ENCODE results near the gene RXRA. TPM values are rescaled to one million over a fixed set of nuclear protein-coding genes. Genes with fewer than 3 reads are reported as not detected.
A peak's percentile ranks its signal among the peaks of the same experiment; 100 is the strongest.

The RXRA gene
- total RNA-seq, 6 donors from 2014 or later: 43.8 to 92.7 (median 74.1) TPM

- TF ChIP-seq EP300 (IDR thresholded peaks at IDR 0.05) (no peak), POLR2AphosphoS5 (IDR thresholded peaks at IDR 0.05) (no peak), CTCF (IDR thresholded peaks at IDR 0.05) (no peak), POLR2A (IDR thresholded peaks at IDR 0.05) (no peak)
These were observed 74.0 kb downstream of the RXRA start for GRCh38 chr9:134400283-134400682.

GRCh38 chr9:134401391-134401790, 75.1 kb downstream of the RXRA start:
- Histone ChIP-seq H3K4me3 (no peak overlapping the region), H3K4me1 (peaks cover 64 to 73% (median 67%) of the 10 kb centered on the region in 4 donors), H3K9me3 (no peaks in the 10 kb centered on the region), H3K27me3 (no peaks in the 10 kb centered on the region), H3K36me3 (peaks cover 0 to 7% (median 3%) of the 10 kb centered on the region in 4 donors), H3K27ac (no peak overlapping the region)
- WGBS, 2 donors: 90 to 96% methylated on average over 10 to 18 of the region's 19 CpGs
- no peak for TF ChIP-seq CTCF (IDR thresholded peaks at IDR 0.05)
- no peak for TF ChIP-seq EP300 (IDR thresholded peaks at IDR 0.05)
- no peak for TF ChIP-seq POLR2A (IDR thresholded peaks at IDR 0.05)
- TF ChIP-seq POLR2AphosphoS5 (IDR thresholded peaks at IDR 0.05): no peak
- no peak for ATAC-seq (ENCODE audit: low FRiP score in 2 of 2)
- DNase-seq: no peak

More at GRCh38 chr9:134400283-134400682, 74.0 kb downstream of the RXRA start:
- WGBS, 2 donors: 86 to 96% methylated on average over 6 to 7 of the region's 10 CpGs
- peaks cover 0 to 7% (median 3%) of the 10 kb centered on the region in 4 donors for H3K36me3 ChIP-seq
- H3K4me1 ChIP-seq: peaks cover 64 to 73% (median 67%) of the 10 kb centered on the region in 4 donors
- no peak overlapping the region for H3K4me3 ChIP-seq
- no peaks in the 10 kb centered on the region for H3K9me3 ChIP-seq
- peak overlapping the region in 1 of 4 donors; percentile 33 for H3K27ac ChIP-seq
- H3K27me3 ChIP-seq: no peaks in the 10 kb centered on the region
- no peak for ATAC-seq (ENCODE audit: low FRiP score in 2 of 2)
- no peak for DNase-seq

- peak overlapping the region in 1 of 4 donors; percentile 86 for H3K27ac ChIP-seq
- no peak overlapping the region for H3K4me3 ChIP-seq
- TF ChIP-seq POLR2AphosphoS5 (IDR thresholded peaks at IDR 0.05) (no peak), POLR2A (IDR thresholded peaks at IDR 0.05) (no peak), EP300 (IDR thresholded peaks at IDR 0.05) (no peak), CTCF (IDR thresholded peaks at IDR 0.05) (no peak)
- H3K36me3 ChIP-seq: peaks cover 0 to 7% (median 3%) of the 10 kb centered on the region in 4 donors
- DNase-seq: no peak
- H3K4me1 ChIP-seq: peaks cover 64 to 73% (median 67%) of the 10 kb centered on the region in 4 donors
- H3K27me3 ChIP-seq: no peaks in the 10 kb centered on the region
- no peak for ATAC-seq (ENCODE audit: low FRiP score in 2 of 2)
- no peaks in the 10 kb centered on the region for H3K9me3 ChIP-seq
- 98% methylated on average over 12 of the region's 12 CpGs; no CpG with 5 or more reads in 1 of the 2 donors for WGBS, 2 donors
These were observed 75.9 kb downstream of the RXRA start for GRCh38 chr9:134402182-134402581.

GRCh38 chr9:134403292-134403681, 77.0 kb downstream of the RXRA start:
- ATAC-seq (ENCODE audit: low FRiP score in 2 of 2) (no peak), DNase-seq (no peak)
- Histone ChIP-seq H3K9me3 (no peaks in the 10 kb centered on the region), H3K27ac (peak overlapping the region; percentile 77 to 86 (median 80)), H3K27me3 (no peaks in the 10 kb centered on the region), H3K4me1 (peaks cover 65 to 74% (median 69%) of the 10 kb centered on the region in 4 donors), H3K4me3 (no peak overlapping the region), H3K36me3 (peaks cover 0 to 7% (median 3%) of the 10 kb centered on the region in 4 donors)
- TF ChIP-seq POLR2AphosphoS5 (IDR thresholded peaks at IDR 0.05) (no peak), POLR2A (IDR thresholded peaks at IDR 0.05) (no peak), CTCF (IDR thresholded peaks at IDR 0.05) (no peak), EP300 (IDR thresholded peaks at IDR 0.05) (no peak)
- WGBS, 2 donors: 60 to 68% methylated on average over 6 to 11 of the region's 11 CpGs

Data from upper lobe of left lung (tissue), 6 donors.